Ishikawa (cell line): ENCODE measurements around the gene NT5C2.

Source experiments
- CREB1 ChIP-seq: IDR thresholded peaks from 2 replicates; pipeline ENCODE4 v1.6.1; 2012; ENCODE audit warnings: low read depth
- EGR1 ChIP-seq: IDR thresholded peaks from 2 replicates; pipeline ENCODE4 v1.6.1; 2012
- EP300 ChIP-seq: IDR thresholded peaks from 2 replicates; pipeline ENCODE4 v1.6.1; 2012; ENCODE audit warnings: borderline replicate concordance
- FOXM1 ChIP-seq: IDR thresholded peaks from 2 replicates; pipeline ENCODE4 v1.6.1; 2012; ENCODE audit warnings: low read depth, borderline replicate concordance
- MAX ChIP-seq: IDR thresholded peaks from 2 replicates; pipeline ENCODE4 v1.6.1; 2012
- TAF1 ChIP-seq: IDR thresholded peaks from 2 replicates; pipeline ENCODE4 v1.6.1; 2012; ENCODE audit warnings: low read depth, mild to moderate bottlenecking
- TEAD4 ChIP-seq: IDR thresholded peaks from 2 replicates; pipeline ENCODE4 v1.6.1; 2012
- USF1 ChIP-seq: IDR thresholded peaks from 2 replicates; pipeline ENCODE4 v1.6.1; 2012
- YY1 ChIP-seq: IDR thresholded peaks from 2 replicates; pipeline ENCODE4 v1.6.1; 2012; ENCODE audit warnings: low read depth

- TF ChIP-seq FOXM1 (no peak), USF1 (no peak), YY1 (no peak), CREB1 (no peak), EP300 (no peak), EGR1 (no peak), TAF1 (no peak), MAX (no peak), TEAD4 (no peak)
Measured at GRCh38 chr10:103144041-103144440, 49.0 kb downstream of the NT5C2 start.
